8988T (cell line): ENCODE results near the gene ERF.
"Not testable (repeated sequence)": the region's sequence is repeated elsewhere in the genome, so short reads cannot be mapped to it uniquely, and the experiment has no call there.

ENCODE experiments used
- DNase-seq: peaks from one replicate; pipeline ENCODE4 v3.0.0; 2011

ERF gene

GRCh38 chr19:42273407-42274064 is 18.6 kb upstream of the ERF start:
- DNase-seq = no peak

- no peak for DNase-seq
Measured at GRCh38 chr19:42272989-42273406, 18.1 kb upstream of the ERF start.

GRCh38 chr19:42272535-42272897 is 17.6 kb upstream of the ERF start:
- DNase-seq = no peak

GRCh38 chr19:42271861-42272534 is 17.1 kb upstream of the ERF start:
- DNase-seq = no peak

- DNase-seq = no peak
Measured at GRCh38 chr19:42271045-42271419, 16.1 kb upstream of the ERF start.

- DNase-seq = no peak
Measured at GRCh38 chr19:42270346-42271044, 15.6 kb upstream of the ERF start.

GRCh38 chr19:42269478-42270345 is 14.8 kb upstream of the ERF start:
- no peak for DNase-seq

- peak; percentile 87 for DNase-seq
Measured at GRCh38 chr19:42268704-42269477, 14.0 kb upstream of the ERF start, which contains the start of gene CIC. Gene CIC, plus strand, starts transcription at chr19:42269252. Its CDS starts 2,532 bp downstream, at chr19:42271784.

- peak; percentile 69 for DNase-seq
Measured at GRCh38 chr19:42268142-42268703, 13.3 kb upstream of the ERF start.

- no peak for DNase-seq
Measured at GRCh38 chr19:42267644-42268141, 12.8 kb upstream of the ERF start.

- DNase-seq = not testable (repeated sequence)
Measured at GRCh38 chr19:42266928-42267603, 12.1 kb upstream of the ERF start.

- not testable (repeated sequence) for DNase-seq
Measured at GRCh38 chr19:42266105-42266504, 11.2 kb upstream of the ERF start.

- peak; percentile 2 for DNase-seq
Measured at GRCh38 chr19:42261763-42262162, 6.8 kb upstream of the ERF start.

GRCh38 chr19:42257842-42258241 is 2.9 kb upstream of the ERF start:
- not testable (repeated sequence) for DNase-seq

- peak; percentile 45 for DNase-seq
Measured at GRCh38 chr19:42255766-42256745, 1.1 kb upstream of the ERF start.

- DNase-seq = peak; percentile 59
Measured at GRCh38 chr19:42254089-42254849, 659 bp downstream of the ERF start.

- peak; percentile 74 for DNase-seq
Measured at GRCh38 chr19:42253245-42254088, 1.5 kb downstream of the ERF start.
